OCI-LY7 (cell line): ENCODE data around the gene LAMP5. TPM values are rescaled to one million over a fixed set of nuclear protein-coding genes. Genes with fewer than 3 reads are reported as not detected.

ENCODE experiments used
- BruUV-seq: library from RNA; stranded (reverse); fragments of 400-500 nt; replicated peaks from 2 replicates; lab custom pipeline; 2021; lab: Mats Ljungman, UMichigan
- CTCF ChIA-PET: fragments of 300-600 bp; sonication (Branson Sonifier 250); formaldehyde crosslinking; loops from one replicate; lab custom pipeline; 2022; ENCODE audit warnings: antibody characterized with exemption; ENCODE audit not compliant: unreplicated experiment; lab: Charles Lee
- POLR2A ChIA-PET: fragments of 300-600 bp; sonication (Branson Sonifier 250); formaldehyde crosslinking; loops from one replicate; lab custom pipeline; 2022; ENCODE audit warnings: antibody characterized with exemption; lab: Charles Lee
- DNase-seq: peaks from one replicate; pipeline ENCODE4 v3.0.0-alpha.2; 2015; ENCODE audit warnings: low spot score
- H2AFZ ChIP-seq: fragments of 200-600 bp; sonication (generic), shearing (Covaris generic); 2 replicates; pipeline ENCODE4 v1.6.1; 2014; ENCODE audit warnings: mild to moderate bottlenecking, antibody characterized with exemption, low read length, moderate library complexity
- H3K27ac ChIP-seq: fragments of 200-600 bp; sonication (generic); 2 replicates; pipeline ENCODE4 v1.5.1; 2014; ENCODE audit warnings: mixed run types, low read depth, mild to moderate bottlenecking, moderate library complexity, low read length, inconsistent platforms; ENCODE audit not compliant: poor library complexity, severe bottlenecking
- H3K36me3 ChIP-seq: fragments of 200-600 bp; sonication (generic); 2 replicates; pipeline ENCODE4 v1.6.1; 2014; ENCODE audit warnings: mild to moderate bottlenecking, antibody characterized with exemption, low read length, moderate library complexity, mixed read lengths; ENCODE audit not compliant: insufficient read depth
- H3K4me1 ChIP-seq: fragments of 200-600 bp; sonication (generic); 2 replicates; pipeline ENCODE4 v1.5.1; 2014; ENCODE audit warnings: mild to moderate bottlenecking, low read length; ENCODE audit not compliant: insufficient read depth, poor library complexity, severe bottlenecking
- H3K4me2 ChIP-seq: fragments of 200-600 bp; sonication (generic); 2 replicates; pipeline ENCODE4 v1.6.1; 2014; ENCODE audit warnings: mild to moderate bottlenecking, low read length
- H3K4me3 ChIP-seq: fragments of 200-600 bp; sonication (generic); 2 replicates; pipeline ENCODE4 v1.5.1; 2014; ENCODE audit warnings: mild to moderate bottlenecking, low read depth, low read length; ENCODE audit not compliant: poor library complexity, severe bottlenecking
- H3K79me2 ChIP-seq: fragments of 200-600 bp; sonication (generic); 2 replicates; pipeline ENCODE4 v1.6.1; 2016; ENCODE audit warnings: low read depth, mild to moderate bottlenecking, low read length, moderate library complexity, mixed read lengths; ENCODE audit not compliant: insufficient read depth
- H3K9me2 ChIP-seq: fragments of 200-600 bp; sonication (generic); 2 replicates; pipeline ENCODE4 v1.6.1; 2016; ENCODE audit warnings: mild to moderate bottlenecking, low read length, mixed read lengths; ENCODE audit not compliant: insufficient read depth
- H3K9me3 ChIP-seq: fragments of 200-600 bp; sonication (generic); 2 replicates; pipeline ENCODE4 v1.6.1; 2014; ENCODE audit warnings: mild to moderate bottlenecking, mixed run types, low read length, mixed read lengths
- H4K20me1 ChIP-seq: fragments of 200-600 bp; sonication (generic); 2 replicates; pipeline ENCODE4 v1.6.1; 2014; ENCODE audit warnings: mild to moderate bottlenecking, antibody characterized with exemption, low read length, moderate library complexity, mixed read lengths; ENCODE audit not compliant: insufficient read depth
- CTCF ChIP-seq: fragments of 200-600 bp; sonication (generic); conservative IDR thresholded peaks from 2 replicates; pipeline ENCODE4 v1.5.1; 2014; ENCODE audit warnings: mild to moderate bottlenecking, antibody characterized with exemption, low read length, moderate library complexity, mixed read lengths
- EZH2phosphoT487 ChIP-seq: fragments of 200-600 bp; sonication (generic); IDR thresholded peaks from 2 replicates; pipeline ENCODE4 v1.6.1; 2018; ENCODE audit warnings: low read depth, borderline replicate concordance, mild to moderate bottlenecking, mixed run types, antibody characterized with exemption, low read length, moderate library complexity, mixed read lengths
- intact Hi-C: fragments of 100-400 bp; cut with micrococcal nuclease; formaldehyde crosslinking; loops from one replicate; pipeline ENCODE4 v1.10.0; 2022; ENCODE audit not compliant: unreplicated experiment
- total RNA-seq, 2 experiments: library from RNA; depleted of rRNA in 1 of 2; stranded (reverse); fragments of >200 nt in 1 of 2; shearing (Covaris generic) in 1 of 2; gene quantifications; 2 replicates each; pipeline ENCODE4 v1.2.3, GENCODE V29; 2014 to 2022

LAMP5 gene
- total RNA-seq, 2 experiments from 2014 or later, result not detected

- Histone ChIP-seq H3K9me3 (no peaks in the 10 kb centered on the region), H3K79me2 (no peaks in the 10 kb centered on the region), H3K36me3 (no peaks in the 10 kb centered on the region), H2AFZ (no peak overlapping the region), H3K4me3 (no peak overlapping the region), H4K20me1 (no peaks in the 10 kb centered on the region), H3K27ac (no peak overlapping the region), H3K4me2 (no peak overlapping the region), H3K9me2 (no peaks in the 10 kb centered on the region), H3K4me1 (no peaks in the 10 kb centered on the region)
- no TSS peak for BruUV-seq
- ChIA-PET POLR2A (no interaction called here), CTCF (no interaction called here)
- no peak for DNase-seq
- TF ChIP-seq CTCF (no peak), EZH2phosphoT487 (no peak)
- intact Hi-C loops, result no loop called here
Measured at GRCh38 chr20:9557411-9557810, 43.0 kb downstream of the LAMP5 start.

GRCh38 chr20:9565910-9566550 lies 51.6 kb downstream of the LAMP5 start:
- Histone ChIP-seq H2AFZ (no peak overlapping the region), H3K4me1 (no peaks in the 10 kb centered on the region), H3K27ac (no peak overlapping the region), H3K9me2 (no peaks in the 10 kb centered on the region), H3K36me3 (no peaks in the 10 kb centered on the region), H3K4me3 (no peak overlapping the region), H3K9me3 (no peaks in the 10 kb centered on the region), H4K20me1 (no peaks in the 10 kb centered on the region), H3K79me2 (no peaks in the 10 kb centered on the region), H3K4me2 (no peak overlapping the region)
- no peak for TF ChIP-seq CTCF
- POLR2A ChIA-PET, result no interaction called here
- CTCF ChIA-PET, result no interaction called here
- no peak for DNase-seq
- intact Hi-C loops, result no loop called here
- no TSS peak for BruUV-seq

GRCh38 chr20:9566977-9567376 lies 52.6 kb downstream of the LAMP5 start:
- CTCF ChIA-PET, result no interaction called here
- Histone ChIP-seq H3K36me3 (no peaks in the 10 kb centered on the region), H2AFZ (no peak overlapping the region), H3K9me3 (no peaks in the 10 kb centered on the region), H3K4me1 (no peaks in the 10 kb centered on the region), H4K20me1 (no peaks in the 10 kb centered on the region), H3K4me3 (no peak overlapping the region), H3K27ac (no peak overlapping the region), H3K9me2 (no peaks in the 10 kb centered on the region), H3K4me2 (no peak overlapping the region), H3K79me2 (no peaks in the 10 kb centered on the region)
- TF ChIP-seq EZH2phosphoT487 (no peak), CTCF (no peak)
- POLR2A ChIA-PET, result no interaction called here
- DNase-seq, result no peak
- intact Hi-C loops, result no loop called here
- no TSS peak for BruUV-seq
